Neural progenitor cell (in vitro differentiated cells): ENCODE measurements around the gene NOS1AP. TPM values are rescaled to one million over a fixed set of nuclear protein-coding genes. Genes with fewer than 3 reads are reported as not detected.

ENCODE experiments used
- DNase-seq: peaks from one replicate; pipeline ENCODE4 v3.0.0-alpha.2; 2016; ENCODE audit warnings: low spot score
- H2AFZ ChIP-seq: fragments of 200-600 bp; sonication (generic); replicated peaks from 2 replicates; pipeline ENCODE4 v1.6.1; 2016; ENCODE audit warnings: antibody characterized with exemption
- H3F3A ChIP-seq: fragments of 200-600 bp; sonication (generic); 2 replicates; pipeline ENCODE4 v1.6.1; 2016; ENCODE audit warnings: antibody characterized with exemption, low read depth
- H3K27ac ChIP-seq: fragments of 200-600 bp; sonication (generic); 2 replicates; pipeline ENCODE4 v1.5.1; 2016; ENCODE audit warnings: mild to moderate bottlenecking
- H3K27me3 ChIP-seq: fragments of 200-600 bp; sonication (generic); 2 replicates; pipeline ENCODE4 v1.6.1; 2016; ENCODE audit warnings: mild to moderate bottlenecking, moderate library complexity
- H3K36me3 ChIP-seq: fragments of 200-600 bp; sonication (generic); 2 replicates; pipeline ENCODE4 v1.5.1; 2016
- H3K4me1 ChIP-seq: fragments of 200-600 bp; sonication (generic); 2 replicates; pipeline ENCODE4 v1.6.1; 2016; ENCODE audit warnings: mixed run types
- H3K4me2 ChIP-seq: fragments of 200-600 bp; sonication (generic); 2 replicates; pipeline ENCODE4 v1.6.1; 2016
- H3K4me3 ChIP-seq: fragments of 200-600 bp; sonication (generic); 2 replicates; pipeline ENCODE4 v1.5.1; 2016
- H3K79me2 ChIP-seq: fragments of 200-600 bp; sonication (generic); 2 replicates; pipeline ENCODE4 v1.6.1; 2016; ENCODE audit warnings: low read depth
- H3K9ac ChIP-seq: fragments of 200-600 bp; sonication (generic); 2 replicates; pipeline ENCODE4 v1.6.1; 2016
- H3K9me3 ChIP-seq: fragments of 200-600 bp; sonication (generic); 2 replicates; pipeline ENCODE4 v1.5.1; 2016; ENCODE audit warnings: low read depth
- H4K20me1 ChIP-seq: fragments of 200-600 bp; sonication (generic); 2 replicates; pipeline ENCODE4 v1.6.1; 2016; ENCODE audit warnings: low read depth
- H3K27ac Mint-ChIP-seq: 3 replicates; pipeline ENCODE4 v1.8.0; 2021; ENCODE audit warnings: mixed read lengths
- H3K27me3 Mint-ChIP-seq: 2 replicates; pipeline ENCODE4 v1.8.0; 2022; ENCODE audit warnings: low read depth, mild to moderate bottlenecking, inconsistent platforms, moderate library complexity, mixed read lengths; ENCODE audit not compliant: insufficient read depth
- H3K36me3 Mint-ChIP-seq: 3 replicates; pipeline ENCODE4 v1.8.0; 2021; ENCODE audit warnings: mixed read lengths
- H3K4me1 Mint-ChIP-seq: 3 replicates; pipeline ENCODE4 v1.8.0; 2021; ENCODE audit warnings: mixed read lengths
- H3K4me3 Mint-ChIP-seq: 3 replicates; pipeline ENCODE4 v1.8.0; 2021; ENCODE audit warnings: mild to moderate bottlenecking, moderate library complexity, mixed read lengths
- H3K9me3 Mint-ChIP-seq: 3 replicates; pipeline ENCODE4 v1.8.0; 2020; ENCODE audit warnings: mixed read lengths
- EZH2 ChIP-seq: fragments of 200-600 bp; sonication (generic); IDR thresholded peaks from 2 replicates; pipeline ENCODE4 v1.6.1; 2017; ENCODE audit warnings: antibody characterized with exemption, mild to moderate bottlenecking, moderate library complexity
- EZH2phosphoT487 ChIP-seq: fragments of 200-600 bp; sonication (generic); IDR thresholded peaks from 2 replicates; pipeline ENCODE4 v1.6.1; 2017; ENCODE audit warnings: antibody characterized with exemption
- total RNA-seq: library from RNA; depleted of rRNA; stranded (reverse); fragments of >200 nt; gene quantifications from 2 replicates; pipeline ENCODE4 v1.2.3, GENCODE V29; 2015; ENCODE audit warnings: low replicate concordance
- TF ChIP-seq, protein P1 (sequence below): fragments of 200-600 bp; sonication (generic); IDR thresholded peaks from 2 replicates; pipeline ENCODE4 v1.5.1; 2017; ENCODE audit warnings: antibody characterized with exemption, mild to moderate bottlenecking

The NOS1AP gene
- total RNA-seq, 1 donor from 2014 or later: 2.4 TPM

DNA sequence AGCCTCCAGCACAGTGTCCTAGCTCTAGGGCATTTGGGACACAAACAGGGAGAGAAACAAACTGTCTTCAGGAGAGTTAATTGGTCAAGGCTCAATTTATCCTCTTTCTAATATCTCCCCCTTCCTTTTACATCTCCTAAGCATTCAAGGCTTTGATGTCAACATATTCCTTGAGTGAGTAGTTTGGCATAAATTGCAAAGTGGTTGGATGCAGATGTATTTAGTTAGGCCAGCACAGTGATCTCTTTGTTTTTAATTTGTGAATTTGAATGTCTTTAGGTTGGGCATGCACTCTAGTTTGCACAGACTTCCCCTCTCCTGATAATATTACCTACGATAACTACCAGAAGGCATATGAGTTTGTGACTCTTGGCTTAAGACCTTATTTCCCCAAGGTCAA, 33.3 kb upstream of the NOS1AP start:
- Mint-ChIP-seq H3K4me3 (no peak overlapping the region), H3K9me3 (no peaks in the 10 kb centered on the region)
- H3K36me3 ChIP-seq: no peaks in the 10 kb centered on the region

DNA sequence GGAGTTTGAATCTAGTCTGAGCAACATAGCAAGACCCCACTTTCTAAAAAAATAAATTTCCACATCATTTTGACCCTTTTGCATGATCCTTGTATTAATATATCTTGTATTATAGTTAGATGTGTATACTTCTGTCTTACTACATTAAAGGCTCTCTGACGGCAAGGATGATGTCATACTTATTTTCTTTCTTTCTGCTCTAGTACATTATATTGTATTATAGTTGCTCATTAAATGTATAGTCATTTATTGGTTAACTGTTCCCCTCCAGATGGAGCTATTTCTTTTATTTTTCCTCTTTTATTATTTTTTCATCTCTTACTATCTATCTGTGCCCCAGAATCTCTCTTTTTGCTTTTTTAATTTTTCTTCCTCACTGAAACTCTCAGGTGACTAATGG, 30.9 kb upstream of the NOS1AP start:
- no peak overlapping the region for H3K4me3 ChIP-seq
- no peaks in the 10 kb centered on the region for H3K4me1 ChIP-seq
- no peaks in the 10 kb centered on the region for H4K20me1 ChIP-seq
- H3K4me2 ChIP-seq: no peak overlapping the region
- no peaks in the 10 kb centered on the region for H3K4me1 Mint-ChIP-seq
- no peak overlapping the region for H3K9ac ChIP-seq
- no peak overlapping the region for H2AFZ ChIP-seq
- no peaks in the 10 kb centered on the region for H3K9me3 ChIP-seq
- H3K27me3 Mint-ChIP-seq: peaks cover 7% of the 10 kb centered on the region
- DNase-seq: no peak
- H3K79me2 ChIP-seq: no peaks in the 10 kb centered on the region
- H3K4me3 Mint-ChIP-seq: no peak overlapping the region
- no peak overlapping the region for H3K27ac ChIP-seq
- peaks cover 11% of the 10 kb centered on the region for H3K27me3 ChIP-seq
- H3K27ac Mint-ChIP-seq: no peak overlapping the region
- H3F3A ChIP-seq: no peaks in the 10 kb centered on the region
- no peaks in the 10 kb centered on the region for H3K36me3 ChIP-seq
- TF ChIP-seq EZH2: no peak
- TF ChIP-seq, protein P1, sequence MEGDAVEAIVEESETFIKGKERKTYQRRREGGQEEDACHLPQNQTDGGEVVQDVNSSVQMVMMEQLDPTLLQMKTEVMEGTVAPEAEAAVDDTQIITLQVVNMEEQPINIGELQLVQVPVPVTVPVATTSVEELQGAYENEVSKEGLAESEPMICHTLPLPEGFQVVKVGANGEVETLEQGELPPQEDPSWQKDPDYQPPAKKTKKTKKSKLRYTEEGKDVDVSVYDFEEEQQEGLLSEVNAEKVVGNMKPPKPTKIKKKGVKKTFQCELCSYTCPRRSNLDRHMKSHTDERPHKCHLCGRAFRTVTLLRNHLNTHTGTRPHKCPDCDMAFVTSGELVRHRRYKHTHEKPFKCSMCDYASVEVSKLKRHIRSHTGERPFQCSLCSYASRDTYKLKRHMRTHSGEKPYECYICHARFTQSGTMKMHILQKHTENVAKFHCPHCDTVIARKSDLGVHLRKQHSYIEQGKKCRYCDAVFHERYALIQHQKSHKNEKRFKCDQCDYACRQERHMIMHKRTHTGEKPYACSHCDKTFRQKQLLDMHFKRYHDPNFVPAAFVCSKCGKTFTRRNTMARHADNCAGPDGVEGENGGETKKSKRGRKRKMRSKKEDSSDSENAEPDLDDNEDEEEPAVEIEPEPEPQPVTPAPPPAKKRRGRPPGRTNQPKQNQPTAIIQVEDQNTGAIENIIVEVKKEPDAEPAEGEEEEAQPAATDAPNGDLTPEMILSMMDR: no peak
- no peak for TF ChIP-seq EZH2phosphoT487
- H3K36me3 Mint-ChIP-seq: peaks cover 2% of the 10 kb centered on the region
- peaks cover 8% of the 10 kb centered on the region for H3K9me3 Mint-ChIP-seq

More for the DNA sequence above, 33.3 kb upstream of the NOS1AP start:
- H3K4me1 ChIP-seq: no peaks in the 10 kb centered on the region
- Mint-ChIP-seq H3K4me1 (no peaks in the 10 kb centered on the region), H3K27me3 (peaks cover 11% of the 10 kb centered on the region), H3K27ac (no peak overlapping the region), H3K36me3 (no peaks in the 10 kb centered on the region)
- no peaks in the 10 kb centered on the region for H3K79me2 ChIP-seq
- H3K27ac ChIP-seq: no peak overlapping the region
- no peak overlapping the region for H3K4me3 ChIP-seq
- no peaks in the 10 kb centered on the region for H3K9me3 ChIP-seq
- H4K20me1 ChIP-seq: no peaks in the 10 kb centered on the region
- no peak overlapping the region for H3K9ac ChIP-seq
- H3K4me2 ChIP-seq: no peak overlapping the region
- no peak for DNase-seq
- peaks cover 16% of the 10 kb centered on the region for H3K27me3 ChIP-seq
- H2AFZ ChIP-seq: no peak overlapping the region
- no peaks in the 10 kb centered on the region for H3F3A ChIP-seq
- no peak for TF ChIP-seq EZH2phosphoT487
- no peak for TF ChIP-seq EZH2
- TF ChIP-seq, protein P1: no peak

DNA sequence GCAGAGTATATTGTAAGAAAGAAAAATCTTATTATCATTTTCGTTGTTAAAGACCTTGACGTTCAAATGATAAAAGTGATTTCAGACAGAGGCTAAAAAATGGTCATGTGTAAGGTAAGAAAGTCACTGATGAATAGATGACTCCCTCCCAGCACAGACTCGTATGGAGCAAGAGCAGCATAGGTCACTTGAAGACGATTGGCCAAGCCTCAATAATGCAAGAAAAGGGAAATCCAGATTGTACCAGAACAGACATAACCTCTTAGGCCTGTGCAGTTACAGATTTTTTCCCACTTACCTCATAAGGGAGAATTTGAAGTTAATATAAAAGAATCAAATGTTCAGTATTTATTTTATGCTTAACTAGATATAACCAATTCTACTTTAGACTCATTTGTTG, 29.5 kb upstream of the NOS1AP start:
- no peaks in the 10 kb centered on the region for H3K4me1 ChIP-seq
- peaks cover 4% of the 10 kb centered on the region for H3K27me3 ChIP-seq
- H3K9me3 ChIP-seq: no peaks in the 10 kb centered on the region
- H3K79me2 ChIP-seq: no peaks in the 10 kb centered on the region
- TF ChIP-seq, protein P1: no peak
- TF ChIP-seq EZH2phosphoT487: no peak
- TF ChIP-seq EZH2: no peak
- H3K27ac ChIP-seq: no peak overlapping the region
- no peak overlapping the region for H3K4me3 ChIP-seq
- Mint-ChIP-seq H3K9me3 (peaks cover 8% of the 10 kb centered on the region), H3K27me3 (peaks cover 4% of the 10 kb centered on the region), H3K36me3 (peaks cover 3% of the 10 kb centered on the region), H3K27ac (no peak overlapping the region), H3K4me3 (no peak overlapping the region), H3K4me1 (no peaks in the 10 kb centered on the region)
- no peaks in the 10 kb centered on the region for H3F3A ChIP-seq
- peak overlapping the region; percentile 69 for H2AFZ ChIP-seq
- H3K4me2 ChIP-seq: no peak overlapping the region
- no peak overlapping the region for H3K9ac ChIP-seq
- H4K20me1 ChIP-seq: no peaks in the 10 kb centered on the region
- no peak for DNase-seq
- H3K36me3 ChIP-seq: no peaks in the 10 kb centered on the region
